Keratinocyte (primary cell): ENCODE measurements around the gene IL37.

Experiments
- CTCF ChIP-seq, 3 experiments: IDR thresholded peaks in 1 of 3; conservative IDR thresholded peaks in 1 of 3; optimal IDR thresholded peaks in 1 of 3; 2 replicates in 2 of 3; 3 replicates in 1 of 3; pipeline versions ENCODE3 to v1.5.1; 2011; ENCODE audit warnings: low read length in 3 of 3, mild to moderate bottlenecking in 3 of 3, moderate library complexity in 2 of 3, control low read depth in 1 of 3, inconsistent platforms in 1 of 3; ENCODE audit not compliant: insufficient read depth in 2 of 3; ENCODE audit errors: extremely low read depth in 1 of 3
- EZH2 ChIP-seq: IDR thresholded peaks from one replicate; pipeline ENCODE4 v1.6.1; 2012; ENCODE audit warnings: inconsistent platforms, mild to moderate bottlenecking, low read length, moderate library complexity

DNA sequence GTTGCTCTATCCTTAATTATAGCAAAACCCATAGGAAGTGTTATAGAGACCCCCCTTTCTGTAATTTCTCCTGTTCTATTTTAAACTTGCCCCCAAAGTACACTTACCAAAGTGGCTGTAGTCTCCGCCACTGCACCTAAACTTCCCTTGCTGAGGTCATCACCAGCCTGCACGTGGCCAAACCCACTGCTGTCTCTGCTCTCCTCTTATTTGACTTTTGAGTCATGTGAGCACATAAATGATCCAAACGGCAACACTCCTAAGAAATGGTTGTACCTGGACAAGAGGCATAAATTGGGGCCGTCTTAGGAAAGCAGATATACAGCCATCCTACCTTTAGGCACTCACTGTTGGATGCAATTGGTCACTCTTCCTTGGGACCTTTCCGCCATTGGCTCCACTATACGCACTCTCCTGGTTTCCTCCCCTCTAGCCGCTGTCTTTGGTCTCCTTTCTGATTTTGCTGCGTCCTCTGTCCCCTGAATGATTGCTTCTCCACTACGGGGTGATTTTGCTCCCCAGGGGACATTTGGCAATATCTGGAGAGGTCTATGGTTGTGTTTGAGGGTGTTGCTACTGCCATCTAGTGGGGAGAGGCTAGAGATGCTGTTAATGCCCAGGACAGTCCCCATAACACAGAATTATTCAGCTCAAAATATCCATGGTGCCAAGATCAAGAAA, 47.6 kb downstream of the IL37 start:
- TF ChIP-seq CTCF (optimal IDR thresholded peaks at IDR 0.05 in 1 of 3, IDR thresholded peaks at IDR 0.05 in 1 of 3, conservative IDR thresholded peaks at IDR 0.05 in 1 of 3; ENCODE audit: extremely low read depth in 1 of 3, insufficient read depth in 2 of 3, low read length in 3 of 3), result peak; percentile 79 to 84 (median 81)
- TF ChIP-seq EZH2, result no peak
